Inferior parietal cortex (tissue), 1 donor: ENCODE measurements around the gene DNPEP.
"Not testable (repeated sequence)": the region's sequence is repeated elsewhere in the genome, so short reads cannot be mapped to it uniquely, and the experiment has no call there.

Source experiments
- DNase-seq: peaks from one replicate; pipeline ENCODE4 v3.0.0-alpha.2; 2016; ENCODE audit errors: extremely low spot score

Gene DNPEP

GRCh38 chr2:219419331-219420197 is 31.9 kb upstream of the DNPEP start:
- DNase-seq = no peak

GRCh38 chr2:219419012-219419324 is 31.3 kb upstream of the DNPEP start:
- no peak for DNase-seq

- DNase-seq = no peak
Measured at GRCh38 chr2:219418155-219419011, 30.7 kb upstream of the DNPEP start, which contains the start of gene DES. TSS of gene DES (plus strand) at chr2:219418377. CDS start at chr2:219418463, 86 bp downstream.

- DNase-seq = no peak
Measured at GRCh38 chr2:219417374-219417773, 29.7 kb upstream of the DNPEP start.

- no peak for DNase-seq
Measured at GRCh38 chr2:219416938-219417337, 29.2 kb upstream of the DNPEP start.

- DNase-seq = no peak
Measured at GRCh38 chr2:219416235-219416602, 28.5 kb upstream of the DNPEP start.

GRCh38 chr2:219415580-219416234 is 28.0 kb upstream of the DNPEP start:
- no peak for DNase-seq

GRCh38 chr2:219414857-219415256 is 27.1 kb upstream of the DNPEP start:
- DNase-seq = no peak

GRCh38 chr2:219410390-219410789 is 22.7 kb upstream of the DNPEP start:
- no peak for DNase-seq

GRCh38 chr2:219409619-219410018 is 21.9 kb upstream of the DNPEP start:
- no peak for DNase-seq

GRCh38 chr2:219408631-219409030 is 20.9 kb upstream of the DNPEP start:
- no peak for DNase-seq

- no peak for DNase-seq
Measured at GRCh38 chr2:219408204-219408603, 20.5 kb upstream of the DNPEP start.

- not testable (repeated sequence) for DNase-seq
Measured at GRCh38 chr2:219407343-219407742, 19.6 kb upstream of the DNPEP start.

GRCh38 chr2:219406861-219407230 is 19.1 kb upstream of the DNPEP start:
- DNase-seq = no peak

- no peak for DNase-seq
Measured at GRCh38 chr2:219405958-219406860, 18.5 kb upstream of the DNPEP start.

- DNase-seq = no peak
Measured at GRCh38 chr2:219405451-219405850, 17.7 kb upstream of the DNPEP start.

GRCh38 chr2:219404954-219405353 is 17.2 kb upstream of the DNPEP start:
- no peak for DNase-seq

- DNase-seq = no peak
Measured at GRCh38 chr2:219404291-219404910, 16.7 kb upstream of the DNPEP start.

- DNase-seq = no peak
Measured at GRCh38 chr2:219403861-219404260, 16.1 kb upstream of the DNPEP start.

- peak; percentile 80 for DNase-seq
Measured at GRCh38 chr2:219402665-219403515, 15.2 kb upstream of the DNPEP start.
